GM21390 (cell line): Measurements from ENCODE around the gene NCBP2.
A peak's percentile ranks its signal among the peaks of the same experiment; 100 is the strongest.

Experiments used
- ATAC-seq: cut with Tn5 transposase; IDR thresholded peaks from one replicate; pipeline ENCODE4 v1.9.1; 2021; ENCODE audit not compliant: unreplicated experiment

Gene NCBP2

GRCh38 chr3:196941729-196942225 lies 551 bp downstream of the NCBP2 start:
- ATAC-seq: peak; percentile 33

GRCh38 chr3:196938576-196938975 lies 3.8 kb downstream of the NCBP2 start:
- ATAC-seq: no peak

DNA sequence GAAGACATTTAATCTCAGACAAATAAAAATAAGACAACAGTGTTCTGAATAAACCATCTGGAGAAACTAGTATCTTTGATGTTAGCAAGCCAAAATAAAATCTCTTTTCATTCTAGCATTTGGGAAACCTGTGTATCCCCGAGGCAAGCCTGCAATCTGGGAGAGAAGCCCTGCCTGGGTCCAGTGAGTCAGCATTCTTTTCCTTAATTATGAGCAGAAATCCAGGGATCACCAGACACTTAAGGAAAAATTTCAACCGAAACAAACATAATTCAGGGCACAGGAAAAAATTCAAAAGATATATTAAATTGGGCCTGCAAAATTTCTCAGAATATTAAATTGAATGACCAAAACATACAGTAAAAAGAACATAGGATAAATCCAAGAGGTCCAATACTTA lies 4.2 kb downstream of the NCBP2 start:
- no peak for ATAC-seq

- ATAC-seq: no peak
Observed at GRCh38 chr3:196936288-196936687, 6.0 kb downstream of the NCBP2 start.

DNA sequence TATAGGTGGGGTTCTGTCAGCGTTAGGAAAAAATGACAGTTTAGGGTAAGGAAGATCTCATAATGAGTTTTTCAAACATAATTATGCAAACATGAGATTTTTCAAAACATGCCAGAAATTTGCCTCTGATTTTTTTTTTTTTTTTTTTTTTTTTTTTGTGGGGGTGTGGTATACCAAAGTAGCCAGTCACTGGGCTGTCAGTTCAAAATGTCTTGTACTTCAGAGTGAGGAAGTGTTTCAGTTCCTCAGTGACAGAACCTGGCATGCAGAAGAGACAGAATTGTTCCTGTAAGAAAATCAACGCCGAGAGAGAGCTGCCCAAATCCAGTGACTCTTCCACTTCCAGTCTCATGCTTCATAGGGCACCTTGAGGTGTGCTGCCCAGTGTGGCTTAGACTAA lies 9.7 kb downstream of the NCBP2 start:
- no peak for ATAC-seq

DNA sequence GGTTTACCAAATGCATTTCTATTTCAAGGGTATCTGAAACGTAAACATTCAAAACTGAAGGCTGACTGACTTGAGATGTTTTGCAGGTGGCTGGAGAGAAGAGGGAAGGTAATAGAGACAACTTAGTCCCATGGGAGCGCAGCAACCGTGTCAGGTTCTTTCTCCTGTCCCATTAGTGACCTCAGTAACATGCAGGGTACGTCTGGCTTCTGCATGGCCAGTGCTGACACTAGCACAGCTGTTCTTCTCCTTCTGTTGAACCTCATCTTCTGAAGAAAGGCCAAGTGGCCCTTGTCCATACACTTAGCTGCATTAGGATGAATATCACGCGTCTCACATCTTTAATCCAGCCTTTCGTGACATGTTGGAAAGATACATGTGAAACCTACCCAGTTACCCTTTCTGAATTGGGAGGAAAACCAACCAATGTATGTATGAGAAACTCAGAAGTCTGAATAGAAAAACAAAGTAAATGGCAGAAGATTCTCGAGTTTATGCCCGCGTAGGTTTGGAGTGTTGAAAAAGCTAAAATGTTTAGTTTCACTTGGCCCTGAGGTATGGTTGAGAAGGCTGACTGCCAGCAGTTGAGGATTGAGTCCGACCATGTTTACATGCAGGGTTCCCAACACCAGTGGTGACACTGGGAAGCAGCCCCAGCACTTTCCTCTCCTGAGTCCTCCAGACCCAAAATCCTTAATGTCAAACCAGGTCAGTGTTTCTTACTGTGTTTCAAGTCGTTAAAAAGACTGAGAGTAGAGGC lies 10.3 kb downstream of the NCBP2 start:
- ATAC-seq: no peak

- ATAC-seq: no peak
Observed at GRCh38 chr3:196931157-196931556, 11.2 kb downstream of the NCBP2 start.

GRCh38 chr3:196927571-196928453 lies 14.5 kb downstream of the NCBP2 start:
- ATAC-seq: no peak

GRCh38 chr3:196920733-196921132 lies 21.6 kb downstream of the NCBP2 start:
- no peak for ATAC-seq

- no peak for ATAC-seq
Observed at GRCh38 chr3:196918968-196919367, 23.4 kb downstream of the NCBP2 start.

DNA sequence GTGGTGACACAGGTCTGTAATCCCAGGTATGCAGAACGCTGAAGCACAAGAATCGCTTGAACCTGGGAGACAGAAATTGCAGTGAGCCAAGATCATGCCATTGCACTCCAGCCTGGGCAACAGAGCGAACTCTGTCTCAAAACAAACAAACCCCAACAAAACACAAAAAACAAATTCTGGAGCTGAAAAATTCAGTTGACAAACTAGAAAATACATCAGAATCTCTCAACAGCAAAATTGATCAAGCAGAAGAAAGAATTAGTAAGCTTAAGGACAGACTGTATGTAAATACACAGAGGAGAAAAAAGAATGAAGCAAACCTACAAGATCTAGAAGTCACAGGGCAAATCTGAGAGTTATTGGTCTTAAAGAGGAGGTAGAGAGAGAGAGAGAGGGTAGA lies 25.3 kb downstream of the NCBP2 start:
- no peak for ATAC-seq

DNA sequence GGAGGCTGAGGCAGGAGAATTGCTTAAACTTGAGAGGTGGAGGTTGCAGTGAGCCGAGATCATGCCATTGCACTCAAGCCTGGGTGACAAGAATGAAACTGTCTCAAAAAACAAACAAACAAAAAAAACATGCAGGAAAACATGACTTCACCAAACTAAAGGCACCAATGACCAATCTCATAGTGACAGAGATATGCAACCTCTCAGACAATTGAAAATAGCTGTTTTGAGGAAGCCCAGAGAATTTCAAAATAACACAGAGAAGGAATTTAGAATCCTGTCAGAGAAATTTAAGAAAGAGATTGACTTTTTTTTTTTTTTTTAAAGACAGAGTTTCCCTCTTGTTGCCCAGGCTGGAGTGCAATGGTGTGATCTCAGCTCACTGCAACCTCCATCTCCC lies 26.1 kb downstream of the NCBP2 start:
- ATAC-seq: no peak

GRCh38 chr3:196915375-196915774 lies 27.0 kb downstream of the NCBP2 start:
- no peak for ATAC-seq

DNA sequence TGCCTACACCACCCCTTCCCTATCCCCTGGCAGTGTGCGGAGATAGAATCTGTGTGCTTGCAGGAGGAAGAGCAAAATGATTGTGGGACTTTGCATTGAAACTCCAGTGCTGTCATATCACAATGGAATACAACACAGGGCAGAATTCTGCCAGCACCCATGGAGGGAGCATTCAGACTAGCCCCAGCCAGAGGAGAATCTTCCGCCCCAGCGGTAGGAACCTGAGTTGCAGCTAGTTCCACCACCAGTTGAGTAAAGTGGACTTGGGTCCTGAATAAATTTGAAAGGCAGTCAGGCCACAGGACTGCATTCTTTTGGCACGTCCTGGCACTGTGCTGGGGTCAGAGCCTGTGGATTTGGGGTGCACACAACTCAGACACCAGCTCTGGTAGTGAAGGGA lies 27.5 kb downstream of the NCBP2 start:
- ATAC-seq: no peak

DNA sequence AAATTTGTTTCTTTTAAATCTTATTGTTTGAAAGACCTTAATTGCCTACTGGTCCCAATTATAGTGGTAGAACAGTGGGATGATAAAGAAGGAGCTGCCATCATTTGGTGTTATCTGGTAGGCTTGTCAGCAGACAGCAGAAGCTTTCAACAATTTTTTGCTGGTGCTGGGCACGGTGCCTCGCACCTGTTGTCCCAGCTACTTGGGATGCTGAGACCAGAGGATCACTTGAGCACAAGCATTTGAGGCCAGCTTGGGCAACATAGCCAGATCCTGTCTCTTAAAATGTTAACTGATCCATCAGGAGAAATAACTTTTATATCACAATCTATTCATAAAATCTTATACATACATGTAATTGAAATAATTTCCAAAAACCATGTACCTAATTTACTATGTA lies 38.6 kb downstream of the NCBP2 start:
- ATAC-seq: no peak

GRCh38 chr3:196902296-196902695 lies 40.0 kb downstream of the NCBP2 start:
- ATAC-seq: no peak

DNA sequence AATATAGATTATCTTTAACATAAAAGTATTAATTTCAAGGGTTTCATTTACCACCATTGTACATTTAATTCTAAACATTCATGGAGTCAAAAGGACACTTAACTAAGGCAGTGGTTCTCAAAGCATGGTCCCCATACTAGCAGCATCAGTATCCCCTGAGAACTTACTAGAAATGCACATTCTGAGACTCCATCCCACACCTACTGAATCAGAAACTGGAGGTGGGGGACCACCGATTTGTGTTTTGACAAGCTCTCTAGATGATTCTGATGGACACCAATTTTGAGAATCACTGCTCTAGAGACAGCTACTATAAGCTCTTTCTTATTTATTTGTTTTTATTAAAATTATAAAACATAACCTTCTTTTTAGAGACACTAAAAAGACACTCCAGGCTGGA lies 40.6 kb downstream of the NCBP2 start:
- ATAC-seq: no peak

GRCh38 chr3:196896229-196896628 lies 46.1 kb downstream of the NCBP2 start:
- ATAC-seq: no peak

DNA sequence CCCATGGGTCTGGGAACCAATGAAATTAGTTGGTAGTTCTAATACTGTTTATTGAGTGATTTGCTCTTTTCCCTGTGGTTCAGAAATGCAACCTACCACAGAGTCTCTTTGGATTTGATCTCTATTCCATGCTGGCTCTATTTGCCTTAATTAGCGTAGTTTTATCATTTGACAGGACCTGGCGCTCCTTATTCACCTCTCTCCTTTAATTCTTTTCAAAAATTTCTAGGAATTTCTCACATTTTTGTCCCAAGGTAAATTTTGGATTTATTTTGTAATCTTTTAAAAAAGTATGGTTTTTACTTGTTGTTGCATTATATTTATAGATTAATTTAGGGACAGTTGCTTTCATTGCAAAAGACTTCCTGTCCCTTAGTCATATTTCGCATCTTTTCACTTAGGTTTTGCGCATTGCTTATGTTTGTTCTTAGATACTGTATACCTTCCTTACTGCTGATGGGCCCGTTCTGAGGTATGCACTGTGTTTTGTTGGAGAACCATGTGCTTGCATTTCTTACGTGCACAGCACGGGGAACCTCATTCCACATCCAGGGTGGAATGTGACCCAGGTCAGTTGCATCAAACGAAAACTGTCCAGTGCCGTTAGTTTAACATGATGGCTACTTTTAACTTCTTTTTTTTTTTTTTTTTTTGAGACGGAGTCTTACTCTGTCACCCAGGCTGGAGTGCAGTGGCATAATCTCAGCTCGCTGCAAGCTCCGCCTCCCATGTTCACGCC lies 47.6 kb downstream of the NCBP2 start:
- ATAC-seq: no peak

GRCh38 chr3:196889844-196890708 lies 52.3 kb downstream of the NCBP2 start:
- no peak for ATAC-seq
